ENCODE results near the gene PCSK6. TPM values are rescaled to one million over a fixed set of nuclear protein-coding genes. Genes with fewer than 3 reads are reported as not detected.

The PCSK6 gene
- total and polyA plus RNA-seq, 2 of the 8 experiments (the other 6 are each of a cell fraction or from before 2014, with no cell fraction given): 1.9 to 4.0 TPM

- H3K4me3 ChIP-seq (ENCODE audit: extremely low read depth in 1 of 4, insufficient read depth in 2 of 4, low read depth in 3 of 4, low read length in 4 of 4): no peak overlapping the region
- H4K20me1 ChIP-seq (replicated peaks in 1 of 2; ENCODE audit: control insufficient read depth in 1 of 2, insufficient read depth in 2 of 2, low read length in 2 of 2): no peaks in the 10 kb centered on the region
- 74% methylated on average over 4 of the region's 4 CpGs; no CpG with 5 or more reads in 1 of the 2 experiments for WGBS, 2 experiments (ENCODE audit: extremely low coverage in 1 of 2, insufficient coverage in 1 of 2, insufficient read length in 1 of 2, insufficient replicate concordance in 2 of 2, low coverage in 1 of 2, low lambda C conversion rate in 2 of 2, missing lambda C conversion rate in 1 of 2)
- no peak overlapping the region for H4K8ac ChIP-seq (ENCODE audit: extremely low read depth, insufficient read depth, low read length)
- H3K4me2 ChIP-seq (ENCODE audit: insufficient read depth in 1 of 2, low read depth in 2 of 2, low read length in 2 of 2): no peak overlapping the region
- H2BK5ac ChIP-seq (ENCODE audit: low read depth, low read length): no peak overlapping the region
- H3K79me2 ChIP-seq (ENCODE audit: control insufficient read depth in 1 of 2, insufficient read depth in 2 of 2, low read length in 2 of 2): no peaks in the 10 kb centered on the region
- no peaks in the 10 kb centered on the region for H3K9me3 ChIP-seq (ENCODE audit: insufficient read depth in 2 of 2, low read depth in 1 of 2, low read length in 1 of 2)
- ChIA-PET CTCF (ENCODE audit: partially characterized antibody) (no interaction called here), POLR2A (ENCODE audit: partially characterized antibody) (interaction anchor here (0.8 kb wide), 1 partner anchor 122 kb away, joined by 3 read pairs; no protein-coding TSS in a partner anchor)
- no peak overlapping the region for H3K23ac ChIP-seq (ENCODE audit: insufficient read length)
- no peak overlapping the region for H2BK120ac ChIP-seq (replicated peaks; ENCODE audit: low read depth, low read length)
- no peak overlapping the region for H3K56ac ChIP-seq (replicated peaks; ENCODE audit: insufficient read length, low read depth, low read length)
- no peak overlapping the region; a peak in 1 of 7 replicates for H3K9ac ChIP-seq (replicated peaks in 1 of 4; ENCODE audit: extremely low read depth in 1 of 4, low read depth in 3 of 4, low read length in 3 of 4)
- no peak for FAIRE-seq
- H3K27ac ChIP-seq (ENCODE audit: low read depth, low read length): no peak overlapping the region
- H3K18ac ChIP-seq (ENCODE audit: extremely low read depth, low read length): no peak overlapping the region
- no peaks in the 10 kb centered on the region for H3K79me1 ChIP-seq (ENCODE audit: low read depth, low read length)
- no peak overlapping the region for H2AFZ ChIP-seq (ENCODE audit: low read length)
- no peak overlapping the region for H4K91ac ChIP-seq (replicated peaks; ENCODE audit: insufficient read length, low read length)
- no peak overlapping the region for H4K5ac ChIP-seq (ENCODE audit: insufficient read length, low read depth, low read length)
- no peaks in the 10 kb centered on the region for H3K23me2 ChIP-seq (ENCODE audit: low read depth, low read length)
- no peak overlapping the region for H3K14ac ChIP-seq (ENCODE audit: insufficient read length)
- no peaks in the 10 kb centered on the region for H3K4me1 ChIP-seq (replicated peaks in 1 of 4; ENCODE audit: control insufficient read depth in 3 of 4, insufficient read depth in 4 of 4, low read length in 3 of 4)
- H3K4ac ChIP-seq (replicated peaks; ENCODE audit: insufficient read length, low read depth, low read length): no peak overlapping the region
- no peak overlapping the region for H2BK15ac ChIP-seq (ENCODE audit: low read length)
- no peak for DNase-seq (ENCODE audit: low read depth in 1 of 2, low spot score in 2 of 2)
- no peak overlapping the region for H2BK12ac ChIP-seq (ENCODE audit: low read depth, low read length)
- no peaks in the 10 kb centered on the region for H3K36me3 ChIP-seq (ENCODE audit: control insufficient read depth in 2 of 4, insufficient read depth in 4 of 4, low read length in 3 of 4)
- H3K27me3 ChIP-seq (replicated peaks in 1 of 4; ENCODE audit: control insufficient read depth in 3 of 4, extremely low read depth in 1 of 4, insufficient read depth in 3 of 4, low read length in 3 of 4): no peaks in the 10 kb centered on the region; a peak in 1 of 7 replicates
- no peak overlapping the region for H2BK20ac ChIP-seq (ENCODE audit: low read length)
- no peak overlapping the region for H2AK5ac ChIP-seq (ENCODE audit: low read depth, low read length)
- no peak for TF ChIP-seq RAD21 (IDR thresholded peaks at IDR 0.05 in 1 of 2, conservative IDR thresholded peaks at IDR 0.05 in 1 of 2; ENCODE audit: low read depth in 2 of 2, low read length in 2 of 2)
- TF ChIP-seq SUZ12 (IDR thresholded peaks at IDR 0.05; ENCODE audit: low read length): no peak
- no peak for TF ChIP-seq TAF7 (optimal IDR thresholded peaks at IDR 0.05; ENCODE audit: borderline replicate concordance, low read depth, low read length)
- no peak for TF ChIP-seq EP300 (IDR thresholded peaks at IDR 0.05; ENCODE audit: borderline replicate concordance in 1 of 2, low read depth in 2 of 2, low read length in 2 of 2)
- no peak for TF ChIP-seq CREB1 (IDR thresholded peaks at IDR 0.05)
- TF ChIP-seq CBX5 (IDR thresholded peaks at IDR 0.05; ENCODE audit: low read depth, low read length): no peak
- no peak for TF ChIP-seq CBX8 (IDR thresholded peaks at IDR 0.05; ENCODE audit: borderline replicate concordance, low read depth, low read length)
- TF ChIP-seq TAF1 (IDR thresholded peaks at IDR 0.05; ENCODE audit: low read depth, low read length): no peak
- no peak for TF ChIP-seq CHD2 (IDR thresholded peaks at IDR 0.05; ENCODE audit: low read length)
- TF ChIP-seq SIRT6 (IDR thresholded peaks at IDR 0.05; ENCODE audit: low read length): no peak
These were observed 28.4 kb downstream of the PCSK6 start for GRCh38 chr15:101461097-101461496.

Data from H1 (cell line).